Measurements from ENCODE around the gene LRP1B.
A peak's percentile ranks its signal among the peaks of the same experiment; 100 is the strongest.

The LRP1B gene

DNA sequence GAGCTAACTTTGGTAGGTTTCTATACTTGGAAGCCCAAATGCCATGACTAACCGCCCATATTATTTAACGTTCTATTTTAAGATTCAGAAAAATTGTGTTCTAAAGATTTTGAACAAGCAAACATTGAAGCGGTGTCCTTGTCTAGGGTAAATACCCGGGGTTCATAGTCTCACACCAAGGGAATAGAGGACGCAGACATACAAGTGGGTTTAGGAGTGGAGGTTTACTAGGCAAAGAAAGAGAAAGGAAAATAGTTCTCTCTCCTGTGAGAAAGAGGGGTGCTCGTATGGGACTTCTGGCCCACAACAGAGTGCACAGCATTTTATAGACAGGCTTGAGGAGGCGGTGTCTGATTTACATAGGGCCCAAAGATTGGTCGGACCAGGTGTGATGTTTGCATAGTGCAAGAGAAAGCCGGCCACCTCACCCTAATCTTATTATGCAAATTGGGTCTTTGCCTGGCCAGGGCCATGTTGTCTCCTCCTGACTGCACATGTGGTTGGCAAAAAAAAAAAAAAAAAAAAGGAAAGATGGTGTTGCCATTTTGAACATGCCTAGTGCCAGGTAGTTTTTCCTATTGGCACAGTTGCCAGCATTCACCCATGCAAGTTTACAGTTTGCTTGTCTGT, 1062.6 kb downstream of the LRP1B start:
- no peak overlapping the region for H3K4me2 ChIP-seq
- no peaks in the 10 kb centered on the region for H3K36me3 ChIP-seq
- H3K27ac ChIP-seq: no peak overlapping the region
- no peak for TF ChIP-seq Cebpa-rat (IDR thresholded peaks at IDR 0.05)
- H3K9me3 ChIP-seq: no peaks in the 10 kb centered on the region
- no peak overlapping the region for H3K4me3 ChIP-seq
- H3K9ac ChIP-seq: no peak overlapping the region
- no peaks in the 10 kb centered on the region for H3K27me3 ChIP-seq
- no peaks in the 10 kb centered on the region for H3K4me1 ChIP-seq
- H4K20me1 ChIP-seq: no peaks in the 10 kb centered on the region

- Histone ChIP-seq H4K20me1 (no peaks in the 10 kb centered on the region), H3K9me3 (no peaks in the 10 kb centered on the region), H3K9ac (no peak overlapping the region), H3K4me3 (no peak overlapping the region), H3K4me1 (no peaks in the 10 kb centered on the region), H3K36me3 (no peaks in the 10 kb centered on the region), H3K27ac (no peak overlapping the region), H3K27me3 (no peaks in the 10 kb centered on the region), H3K4me2 (no peak overlapping the region)
- no peak for TF ChIP-seq Cebpa-rat (IDR thresholded peaks at IDR 0.05)
Measured at GRCh38 chr2:141065042-141065441, 1065.8 kb downstream of the LRP1B start.

DNA sequence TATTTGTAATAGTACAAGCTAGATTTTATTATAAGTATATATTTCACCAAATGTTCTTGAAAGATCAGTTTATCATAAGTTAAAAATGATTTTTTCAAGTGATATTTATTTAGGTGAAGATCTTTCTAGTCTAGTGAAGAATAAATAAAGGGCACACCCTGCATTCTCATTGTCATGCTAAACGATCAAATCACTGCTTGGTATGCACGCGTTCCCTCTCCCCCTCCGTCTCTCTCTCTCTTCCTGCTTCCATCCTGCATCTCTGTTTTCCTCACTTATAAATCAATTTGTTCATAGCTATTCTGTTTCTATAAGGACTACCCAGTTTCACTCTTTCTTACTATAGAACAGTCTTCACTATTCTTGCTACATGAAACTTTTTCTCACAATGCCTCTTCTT, 1067.4 kb downstream of the LRP1B start:
- Histone ChIP-seq H3K9ac (no peak overlapping the region), H3K27ac (no peak overlapping the region), H3K4me3 (no peak overlapping the region), H3K27me3 (no peaks in the 10 kb centered on the region), H3K36me3 (no peaks in the 10 kb centered on the region), H3K9me3 (no peaks in the 10 kb centered on the region), H3K4me1 (no peaks in the 10 kb centered on the region), H4K20me1 (no peaks in the 10 kb centered on the region), H3K4me2 (no peak overlapping the region)
- no peak for TF ChIP-seq Cebpa-rat (IDR thresholded peaks at IDR 0.05)

DNA sequence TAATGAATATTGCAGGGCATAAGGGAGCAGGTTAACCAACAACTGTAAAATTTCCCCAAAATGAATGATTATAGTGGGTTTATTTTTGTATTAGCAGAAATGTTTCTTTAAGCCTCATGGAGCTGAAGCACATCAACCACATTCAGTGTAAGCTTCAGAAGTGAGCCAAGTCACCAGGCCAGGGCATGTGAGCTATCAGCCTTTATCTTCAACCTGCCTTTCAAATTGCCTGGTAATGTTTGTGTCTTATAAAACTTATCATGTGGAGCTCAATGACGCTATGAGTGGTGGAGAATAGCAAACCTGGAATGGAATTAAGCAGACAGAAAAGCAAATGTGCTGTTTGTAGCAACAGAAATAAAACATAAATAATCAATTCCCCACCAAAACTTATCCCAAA, 1068.4 kb downstream of the LRP1B start:
- no peak overlapping the region for H3K27ac ChIP-seq
- no peak overlapping the region for H3K4me2 ChIP-seq
- H3K4me3 ChIP-seq: no peak overlapping the region
- TF ChIP-seq Cebpa-rat (IDR thresholded peaks at IDR 0.05): no peak
- H3K9ac ChIP-seq: no peak overlapping the region
- H3K27me3 ChIP-seq: no peaks in the 10 kb centered on the region
- H3K9me3 ChIP-seq: no peaks in the 10 kb centered on the region
- H4K20me1 ChIP-seq: no peaks in the 10 kb centered on the region
- H3K4me1 ChIP-seq: no peaks in the 10 kb centered on the region
- H3K36me3 ChIP-seq: no peaks in the 10 kb centered on the region

GRCh38 chr2:141062031-141062430, 1068.8 kb downstream of the LRP1B start:
- TF ChIP-seq Cebpa-rat (IDR thresholded peaks at IDR 0.05): no peak
- Histone ChIP-seq H3K27me3 (no peaks in the 10 kb centered on the region), H4K20me1 (no peaks in the 10 kb centered on the region), H3K9me3 (no peaks in the 10 kb centered on the region), H3K9ac (no peak overlapping the region), H3K4me3 (no peak overlapping the region), H3K27ac (no peak overlapping the region), H3K4me2 (no peak overlapping the region), H3K4me1 (no peaks in the 10 kb centered on the region), H3K36me3 (no peaks in the 10 kb centered on the region)

DNA sequence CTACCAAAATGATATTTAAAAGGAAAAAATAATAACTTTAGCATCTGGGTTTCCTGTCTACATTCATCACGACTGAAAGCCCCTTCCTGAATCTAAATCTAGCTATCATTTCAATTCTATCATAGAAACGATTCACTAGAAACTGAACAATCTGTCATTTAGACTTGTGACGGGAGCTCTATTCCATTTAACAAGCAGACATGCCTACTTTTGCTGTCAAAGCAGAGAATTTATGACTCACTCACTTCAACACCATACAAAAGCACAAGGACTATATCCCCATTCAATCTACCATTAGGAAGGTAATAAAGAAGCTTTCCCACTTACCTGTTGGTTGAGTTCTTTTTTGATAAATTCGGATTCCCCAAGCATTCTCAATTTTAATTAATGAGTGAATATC, 1072.3 kb downstream of the LRP1B start:
- H3K9ac ChIP-seq: no peak overlapping the region
- no peak overlapping the region for H3K4me3 ChIP-seq
- TF ChIP-seq Cebpa-rat (IDR thresholded peaks at IDR 0.05): no peak
- no peaks in the 10 kb centered on the region for H3K27me3 ChIP-seq
- H3K36me3 ChIP-seq: no peaks in the 10 kb centered on the region
- no peaks in the 10 kb centered on the region for H3K4me1 ChIP-seq
- H3K4me2 ChIP-seq: 0 out of 2 replicates have a peak overlapping the region, but pooled peaks have one; percentile 20
- no peaks in the 10 kb centered on the region for H4K20me1 ChIP-seq
- H3K9me3 ChIP-seq: no peaks in the 10 kb centered on the region
- H3K27ac ChIP-seq: no peak overlapping the region

- Histone ChIP-seq H3K9me3 (no peaks in the 10 kb centered on the region; the same call in 1 of the 2 replicates), H3K9ac (no peak overlapping the region), H3K4me3 (no peak overlapping the region), H3K36me3 (no peaks in the 10 kb centered on the region), H3K4me2 (no peak overlapping the region), H4K20me1 (no peaks in the 10 kb centered on the region), H3K27ac (no peak overlapping the region), H3K4me1 (no peaks in the 10 kb centered on the region), H3K27me3 (no peaks in the 10 kb centered on the region)
- TF ChIP-seq Cebpa-rat (IDR thresholded peaks at IDR 0.05): no peak
Measured at GRCh38 chr2:141055531-141055930, 1075.3 kb downstream of the LRP1B start.

DNA sequence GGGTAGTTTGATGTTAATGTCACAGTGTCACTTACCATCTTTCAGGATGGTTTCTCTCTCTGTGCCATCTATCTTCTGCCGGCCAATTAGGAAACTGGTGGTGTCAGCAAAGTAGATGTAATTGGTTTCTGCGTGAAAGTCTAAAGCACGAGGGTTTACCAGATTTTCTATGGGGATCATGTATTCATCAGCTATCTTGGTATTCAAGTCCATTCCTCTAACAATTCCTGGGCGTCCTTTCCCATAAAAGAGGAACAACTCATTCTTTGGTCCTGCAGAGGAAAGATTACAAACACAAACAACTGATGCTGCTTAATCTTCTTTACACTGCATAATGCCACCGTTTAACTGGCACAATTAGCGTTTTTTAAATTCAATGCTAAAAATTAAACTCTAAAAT, 1081.9 kb downstream of the LRP1B start:
- no peaks in the 10 kb centered on the region; the same call in 1 of the 2 replicates for H3K9me3 ChIP-seq
- no peak overlapping the region for H3K9ac ChIP-seq
- no peaks in the 10 kb centered on the region for H3K27me3 ChIP-seq
- H3K4me1 ChIP-seq: no peaks in the 10 kb centered on the region
- no peak overlapping the region for H3K27ac ChIP-seq
- H3K4me2 ChIP-seq: no peak overlapping the region
- no peaks in the 10 kb centered on the region for H3K36me3 ChIP-seq
- no peak for TF ChIP-seq Cebpa-rat (IDR thresholded peaks at IDR 0.05)
- no peak overlapping the region for H3K4me3 ChIP-seq
- H4K20me1 ChIP-seq: no peaks in the 10 kb centered on the region

- TF ChIP-seq Cebpa-rat (IDR thresholded peaks at IDR 0.05): no peak
- H3K9ac ChIP-seq: no peak overlapping the region
- H4K20me1 ChIP-seq: no peaks in the 10 kb centered on the region
- no peaks in the 10 kb centered on the region for H3K36me3 ChIP-seq
- no peak overlapping the region for H3K4me3 ChIP-seq
- no peaks in the 10 kb centered on the region for H3K9me3 ChIP-seq
- no peak overlapping the region for H3K27ac ChIP-seq
- H3K27me3 ChIP-seq: no peaks in the 10 kb centered on the region
- no peaks in the 10 kb centered on the region for H3K4me1 ChIP-seq
- H3K4me2 ChIP-seq: no peak overlapping the region
Measured at GRCh38 chr2:141041281-141041680, 1089.5 kb downstream of the LRP1B start.

DNA sequence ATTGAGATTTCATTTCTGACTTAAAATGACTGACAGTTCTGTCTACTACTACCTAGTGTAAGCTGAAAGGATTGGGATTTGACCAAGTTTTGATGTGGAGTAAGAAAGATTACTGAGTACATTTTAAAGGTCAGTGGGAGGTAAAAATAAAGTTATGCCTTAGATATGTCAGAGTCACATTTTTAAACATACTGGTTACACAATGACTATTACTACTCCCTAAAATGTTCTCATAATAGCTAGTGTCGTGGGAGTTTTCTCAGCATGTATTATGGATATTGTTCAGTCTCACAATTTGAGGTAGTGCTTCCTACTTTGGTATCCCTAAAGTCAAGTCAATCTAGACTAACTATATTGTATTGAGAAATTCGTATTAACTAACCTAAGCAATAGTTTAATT, 1092.5 kb downstream of the LRP1B start:
- H4K20me1 ChIP-seq: no peaks in the 10 kb centered on the region
- H3K36me3 ChIP-seq: no peaks in the 10 kb centered on the region
- no peak overlapping the region for H3K27ac ChIP-seq
- no peak overlapping the region for H3K4me3 ChIP-seq
- no peak overlapping the region for H3K9ac ChIP-seq
- no peaks in the 10 kb centered on the region for H3K9me3 ChIP-seq
- no peaks in the 10 kb centered on the region for H3K27me3 ChIP-seq
- no peaks in the 10 kb centered on the region for H3K4me1 ChIP-seq
- H3K4me2 ChIP-seq: no peak overlapping the region
- TF ChIP-seq Cebpa-rat (IDR thresholded peaks at IDR 0.05): no peak

DNA sequence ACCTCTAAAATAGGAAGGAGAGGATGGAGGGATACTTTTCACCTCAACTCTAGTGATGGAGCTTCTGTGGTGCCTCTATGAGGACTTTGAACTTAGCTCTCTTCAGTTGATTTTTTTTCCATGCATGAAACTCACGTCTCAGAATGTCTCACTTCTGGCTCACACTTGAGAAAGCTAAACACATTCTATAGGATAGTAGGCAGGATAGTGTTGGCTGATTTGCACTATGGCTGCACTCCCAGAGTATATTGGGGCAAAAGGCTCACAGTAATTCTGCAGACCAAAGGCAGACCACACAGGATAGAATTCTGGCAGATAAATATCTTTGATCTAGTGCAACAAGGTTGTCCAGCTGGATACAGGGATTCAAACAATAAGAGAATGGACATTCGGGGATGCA, 1093.5 kb downstream of the LRP1B start:
- no peaks in the 10 kb centered on the region for H3K4me1 ChIP-seq
- H3K4me2 ChIP-seq: no peak overlapping the region
- H3K27ac ChIP-seq: no peak overlapping the region
- no peaks in the 10 kb centered on the region for H4K20me1 ChIP-seq
- H3K9me3 ChIP-seq: no peaks in the 10 kb centered on the region
- H3K4me3 ChIP-seq: no peak overlapping the region
- H3K36me3 ChIP-seq: no peaks in the 10 kb centered on the region
- TF ChIP-seq Cebpa-rat (IDR thresholded peaks at IDR 0.05): no peak
- H3K27me3 ChIP-seq: no peaks in the 10 kb centered on the region
- H3K9ac ChIP-seq: no peak overlapping the region
